Measurements from ENCODE around the gene TCF25.

The TCF25 gene

DNA sequence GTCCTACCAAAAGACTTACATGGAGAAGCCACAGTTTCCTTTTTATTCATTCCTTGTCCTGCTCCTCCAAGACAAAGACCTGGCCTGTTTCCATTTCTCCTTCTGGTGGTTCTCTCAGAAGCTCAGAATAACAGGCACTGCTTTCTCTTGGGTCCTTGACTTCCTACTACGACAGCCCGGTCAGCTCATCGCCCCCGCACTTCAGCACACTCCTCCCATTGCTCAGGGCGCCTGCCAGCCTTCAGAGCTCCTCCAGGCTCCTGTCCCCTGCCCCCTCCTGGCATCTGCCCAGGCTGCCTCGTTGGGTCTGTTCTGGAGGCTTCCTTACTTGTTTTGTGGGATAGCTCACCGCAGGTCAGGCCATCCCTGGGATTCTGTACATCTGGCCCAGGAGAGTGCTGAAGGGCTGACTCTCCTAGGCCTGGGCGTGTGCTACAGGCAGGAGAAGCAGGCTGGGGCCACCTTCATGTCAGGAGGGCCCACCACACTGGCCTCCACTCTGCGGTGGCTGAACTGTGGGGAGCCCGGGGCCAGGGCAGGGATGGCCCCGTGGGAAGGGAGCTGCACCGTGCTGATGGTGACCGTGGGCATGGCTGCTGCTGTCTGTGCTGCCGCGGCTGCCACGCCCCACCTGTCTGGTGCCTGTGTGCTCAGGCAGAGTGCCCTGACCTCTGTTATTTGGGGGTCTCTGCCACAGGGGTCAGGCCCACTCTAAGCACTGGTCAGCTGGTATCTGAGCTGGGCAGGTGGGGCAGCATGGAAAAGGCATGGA, 17.7 kb downstream of the TCF25 start:
- no peaks in the 10 kb centered on the region for H3K9me3 ChIP-seq
- no peak overlapping the region for H3K27ac ChIP-seq
- no peak overlapping the region for H3K4me3 ChIP-seq (ENCODE audit: low read depth in 1 of 2, low read length in 1 of 2)
- no peaks in the 10 kb centered on the region for H3K4me1 ChIP-seq (ENCODE audit: control insufficient read depth in 1 of 2, insufficient read depth in 1 of 2, low read depth in 1 of 2, low read length in 1 of 2)
- TF ChIP-seq, protein P1, sequence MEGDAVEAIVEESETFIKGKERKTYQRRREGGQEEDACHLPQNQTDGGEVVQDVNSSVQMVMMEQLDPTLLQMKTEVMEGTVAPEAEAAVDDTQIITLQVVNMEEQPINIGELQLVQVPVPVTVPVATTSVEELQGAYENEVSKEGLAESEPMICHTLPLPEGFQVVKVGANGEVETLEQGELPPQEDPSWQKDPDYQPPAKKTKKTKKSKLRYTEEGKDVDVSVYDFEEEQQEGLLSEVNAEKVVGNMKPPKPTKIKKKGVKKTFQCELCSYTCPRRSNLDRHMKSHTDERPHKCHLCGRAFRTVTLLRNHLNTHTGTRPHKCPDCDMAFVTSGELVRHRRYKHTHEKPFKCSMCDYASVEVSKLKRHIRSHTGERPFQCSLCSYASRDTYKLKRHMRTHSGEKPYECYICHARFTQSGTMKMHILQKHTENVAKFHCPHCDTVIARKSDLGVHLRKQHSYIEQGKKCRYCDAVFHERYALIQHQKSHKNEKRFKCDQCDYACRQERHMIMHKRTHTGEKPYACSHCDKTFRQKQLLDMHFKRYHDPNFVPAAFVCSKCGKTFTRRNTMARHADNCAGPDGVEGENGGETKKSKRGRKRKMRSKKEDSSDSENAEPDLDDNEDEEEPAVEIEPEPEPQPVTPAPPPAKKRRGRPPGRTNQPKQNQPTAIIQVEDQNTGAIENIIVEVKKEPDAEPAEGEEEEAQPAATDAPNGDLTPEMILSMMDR (IDR thresholded peaks at IDR 0.05), result no peak
- H3K27me3 ChIP-seq, result no peaks in the 10 kb centered on the region
- peaks cover 97% of the 10 kb centered on the region for H3K36me3 ChIP-seq

DNA sequence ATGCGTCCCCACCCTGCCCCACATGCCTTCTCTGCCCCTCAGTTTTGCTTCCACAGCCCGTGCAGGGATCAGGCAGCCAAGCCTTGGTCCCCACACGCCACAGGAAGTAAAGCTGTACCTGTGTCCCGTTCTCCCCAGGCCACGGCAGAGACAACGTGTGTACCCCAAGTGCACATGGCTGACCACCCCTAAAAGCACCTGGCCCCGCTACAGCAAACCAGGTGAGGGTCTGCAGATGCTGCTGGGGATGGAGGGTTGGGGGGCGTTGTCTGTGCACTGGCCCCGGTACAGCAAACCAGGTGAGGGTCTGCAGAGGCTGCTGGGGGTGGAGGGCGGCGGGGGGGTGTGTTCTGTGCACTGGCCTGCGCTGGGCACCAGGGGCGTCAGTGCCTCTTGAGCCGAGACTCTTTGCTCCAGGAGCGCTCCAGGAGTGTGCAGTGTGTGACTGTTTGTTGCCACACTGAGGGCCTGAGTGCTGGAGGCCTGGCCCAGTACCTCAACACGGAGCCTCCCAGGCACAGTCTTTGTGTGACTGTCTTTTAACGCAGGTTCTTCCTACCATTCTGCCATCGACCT, 18.8 kb downstream of the TCF25 start:
- H3K27me3 ChIP-seq, result no peaks in the 10 kb centered on the region
- TF ChIP-seq, protein P1 (IDR thresholded peaks at IDR 0.05), result no peak
- H3K9me3 ChIP-seq, result no peaks in the 10 kb centered on the region
- H3K27ac ChIP-seq, result no peak overlapping the region
- no peak overlapping the region for H3K4me3 ChIP-seq (ENCODE audit: low read depth in 1 of 2, low read length in 1 of 2)
- peaks cover 97% of the 10 kb centered on the region for H3K36me3 ChIP-seq
- H3K4me1 ChIP-seq (ENCODE audit: control insufficient read depth in 1 of 2, insufficient read depth in 1 of 2, low read depth in 1 of 2, low read length in 1 of 2), result no peaks in the 10 kb centered on the region

DNA sequence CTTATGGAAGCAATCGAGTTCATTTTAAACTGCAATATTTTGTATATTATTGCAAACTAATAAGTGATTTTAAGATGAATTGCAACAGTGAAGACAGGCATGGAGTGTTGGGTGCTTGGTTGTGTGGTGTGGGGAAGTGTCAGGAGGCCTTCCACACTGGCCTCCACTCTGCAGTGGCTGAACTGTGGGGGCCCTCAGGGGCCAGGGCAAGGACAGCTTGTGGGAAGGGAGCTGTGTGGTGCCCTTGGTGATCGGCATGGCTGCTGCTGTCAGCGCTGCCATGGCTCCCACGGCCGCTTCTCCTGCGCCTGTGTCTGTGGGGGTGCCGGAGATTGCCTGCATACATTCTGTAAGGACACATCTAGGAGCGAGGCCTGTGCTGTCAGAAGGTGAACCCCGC, 19.2 kb downstream of the TCF25 start:
- Histone ChIP-seq H3K4me1 (ENCODE audit: control insufficient read depth in 1 of 2, insufficient read depth in 1 of 2, low read depth in 1 of 2, low read length in 1 of 2) (no peaks in the 10 kb centered on the region), H3K27me3 (no peaks in the 10 kb centered on the region), H3K9me3 (no peaks in the 10 kb centered on the region), H3K27ac (no peak overlapping the region), H3K36me3 (peaks cover 97% of the 10 kb centered on the region), H3K4me3 (ENCODE audit: low read depth in 1 of 2, low read length in 1 of 2) (no peak overlapping the region)
- TF ChIP-seq, protein P1 (IDR thresholded peaks at IDR 0.05), result no peak

DNA sequence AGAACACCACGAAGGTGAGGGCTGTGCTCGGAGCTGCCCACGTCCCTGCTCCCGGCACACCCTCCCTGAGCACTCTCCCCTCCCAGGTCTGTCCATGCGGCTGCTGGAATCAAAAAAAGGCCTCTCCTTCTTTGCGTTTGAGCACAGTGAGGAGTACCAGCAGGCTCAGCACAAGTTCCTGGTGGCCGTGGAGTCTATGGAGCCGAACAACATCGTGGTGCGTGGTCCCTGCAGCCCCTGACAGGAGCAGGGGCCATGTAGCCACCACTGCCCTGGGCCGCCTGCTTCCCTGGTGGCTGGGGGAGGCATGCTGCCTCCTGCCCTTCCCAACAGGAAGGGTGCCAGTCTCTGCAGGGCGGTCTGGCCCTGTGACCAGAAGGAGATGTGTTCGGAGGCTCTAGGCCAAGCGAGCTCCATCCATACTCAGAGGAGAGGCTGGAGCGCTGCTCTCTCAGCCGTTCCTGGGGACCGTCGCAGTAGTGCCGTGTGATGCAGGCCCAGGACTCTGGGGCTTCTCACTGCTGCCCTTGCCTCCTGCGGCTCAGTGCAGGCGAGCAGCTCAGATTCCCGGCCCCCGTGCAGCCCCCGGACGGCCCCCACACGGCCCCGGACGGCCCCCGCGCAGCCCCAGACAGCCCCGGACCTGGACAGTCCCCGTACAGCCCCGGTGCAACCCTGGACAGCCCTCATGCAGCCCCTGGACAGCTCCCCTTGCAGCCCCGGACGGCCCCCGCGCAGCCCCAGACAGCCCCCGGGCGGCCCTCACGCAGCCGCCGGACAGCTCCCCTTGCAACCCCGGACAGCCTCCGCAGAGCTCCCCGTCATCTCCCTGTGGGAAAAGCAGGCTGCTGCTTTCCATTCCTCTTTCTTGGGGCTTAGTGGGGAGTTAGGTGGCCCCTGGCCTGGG, 20.5 kb downstream of the TCF25 start:
- Histone ChIP-seq H3K27me3 (no peaks in the 10 kb centered on the region), H3K4me1 (ENCODE audit: control insufficient read depth in 1 of 2, insufficient read depth in 1 of 2, low read depth in 1 of 2, low read length in 1 of 2) (no peaks in the 10 kb centered on the region), H3K4me3 (ENCODE audit: low read depth in 1 of 2, low read length in 1 of 2) (no peak overlapping the region), H3K27ac (no peak overlapping the region), H3K9me3 (no peaks in the 10 kb centered on the region), H3K36me3 (peaks cover 98% of the 10 kb centered on the region)
- TF ChIP-seq, protein P1 (IDR thresholded peaks at IDR 0.05), result no peak

DNA sequence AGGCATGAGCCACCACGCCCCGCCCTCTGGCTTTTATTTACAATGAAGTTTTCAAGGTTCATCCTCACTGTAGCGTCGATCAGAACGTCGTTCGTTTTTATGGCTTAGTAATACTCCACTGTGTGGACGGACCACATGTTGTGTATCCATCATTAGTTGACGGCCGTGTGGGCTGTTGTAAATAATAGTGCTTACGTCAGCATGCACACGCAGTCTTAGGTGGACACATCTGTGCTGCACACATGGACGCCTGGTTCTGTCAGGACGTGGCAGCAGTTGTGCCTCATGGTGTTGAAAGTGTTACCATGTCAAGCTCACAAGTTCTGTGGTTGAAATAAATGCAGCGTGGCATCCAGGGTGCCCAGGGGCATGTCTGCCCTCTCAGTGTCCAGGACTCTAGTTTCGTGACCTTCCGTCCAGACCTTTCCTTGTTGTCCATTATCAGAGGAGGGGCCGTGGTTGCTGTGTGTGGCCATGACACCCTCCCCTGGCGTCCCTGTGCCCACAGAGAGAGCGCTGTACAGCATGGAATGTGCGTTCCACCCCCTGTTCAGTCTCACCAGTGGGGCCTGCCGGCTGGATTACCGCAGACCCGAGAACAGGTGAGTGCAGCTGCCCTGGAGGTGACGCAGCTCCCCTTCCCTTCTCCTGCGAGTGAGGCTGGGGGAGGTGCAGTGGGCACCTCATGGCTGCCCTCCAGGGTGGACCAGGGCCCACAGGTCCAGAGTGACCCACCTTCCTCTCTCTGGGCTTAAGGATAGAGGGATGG, 22.3 kb downstream of the TCF25 start:
- Histone ChIP-seq H3K36me3 (peaks cover 100% of the 10 kb centered on the region), H3K4me3 (ENCODE audit: low read depth in 1 of 2, low read length in 1 of 2) (no peak overlapping the region), H3K27me3 (no peaks in the 10 kb centered on the region), H3K27ac (no peak overlapping the region), H3K9me3 (no peaks in the 10 kb centered on the region), H3K4me1 (ENCODE audit: control insufficient read depth in 1 of 2, insufficient read depth in 1 of 2, low read depth in 1 of 2, low read length in 1 of 2) (no peaks in the 10 kb centered on the region)
- TF ChIP-seq, protein P1 (IDR thresholded peaks at IDR 0.05), result no peak

All from neutrophil (primary cell).